ENCODE data around the gene CFB. TPM values are rescaled to one million over a fixed set of nuclear protein-coding genes. Genes with fewer than 3 reads are reported as not detected.

The CFB gene
- total and polyA plus RNA-seq, 2 donors (not counting 3 experiments of a cell fraction or from before 2014, with no cell fraction given) = 0.87 to 1.5 TPM

GRCh38 chr6:31961616-31962015 is 15.7 kb downstream of the CFB start:
- Histone ChIP-seq H3K36me3 (ENCODE audit: control insufficient read depth in 2 of 2, extremely low read depth in 1 of 2, insufficient read depth in 2 of 2, low read length in 2 of 2) (peaks cover 9 to 42% of the 10 kb centered on the region in 2 experiments), H4K20me1 (replicated peaks; ENCODE audit: control insufficient read depth, extremely low read depth, insufficient read depth, low read length) (no peaks in the 10 kb centered on the region), H3K4me1 (ENCODE audit: control insufficient read depth, extremely low read depth, insufficient read depth, low read length) (peaks cover 17% of the 10 kb centered on the region), H3K79me2 (ENCODE audit: control insufficient read depth, insufficient read depth, low read length) (peaks cover 25% of the 10 kb centered on the region), H3K9ac (replicated peaks; ENCODE audit: extremely low read depth, insufficient read depth, low read length) (no peak overlapping the region), H3K4me2 (ENCODE audit: insufficient read depth, low read length) (no peak overlapping the region), H3K9me1 (replicated peaks; ENCODE audit: control insufficient read depth, extremely low read depth, insufficient read depth, low read length) (no peaks in the 10 kb centered on the region), H3K27ac (ENCODE audit: insufficient read depth, low read depth, low read length) (no peak overlapping the region), H2AFZ (ENCODE audit: low read depth, low read length) (no peak overlapping the region), H3K4me3 (replicated peaks in 1 of 3; ENCODE audit: insufficient read depth in 1 of 3, low read depth in 1 of 3, low read length in 3 of 3) (no peak overlapping the region), H3K27me3 (ENCODE audit: control insufficient read depth in 2 of 2, insufficient read depth in 2 of 2, low read length in 2 of 2) (no peaks in the 10 kb centered on the region), H3K9me3 (replicated peaks; ENCODE audit: control insufficient read depth, insufficient read depth, low read length) (no peaks in the 10 kb centered on the region)
- DNase-seq (ENCODE audit: low read depth, low spot score) (no peak), FAIRE-seq (no peak)
- TF ChIP-seq CTCF (IDR thresholded peaks at IDR 0.05; ENCODE audit: extremely low read depth in 1 of 2, insufficient read depth in 1 of 2, low read depth in 1 of 2, low read length in 2 of 2) (no peak), POLR2AphosphoS5 (IDR thresholded peaks at IDR 0.05; ENCODE audit: insufficient read depth, low read depth, low read length) (no peak), EZH2 (IDR thresholded peaks at IDR 0.05; ENCODE audit: borderline replicate concordance, low read depth, low read length, severe bottlenecking) (no peak), MAX (IDR thresholded peaks at IDR 0.05; ENCODE audit: insufficient read depth, insufficient read length) (no peak), MYC (IDR thresholded peaks at IDR 0.05; ENCODE audit: low read depth, low read length) (no peak), JUN (IDR thresholded peaks at IDR 0.05; ENCODE audit: borderline replicate concordance, insufficient read depth, insufficient read length, low read depth) (no peak)
- dilution Hi-C loops (cut with MboI; ENCODE audit: extremely low pct_ligation_motif_present, low sequenced_read_pairs) = no loop called here
- ChIA-PET CTCF (no interaction called here), POLR2A (no interaction called here)
- no TSS peak for BruUV-seq (replicated peaks)
- intact Hi-C loops (cut with micrococcal nuclease) = no loop called here
